Measurements from ENCODE around the gene MRAP.

MRAP gene

GRCh38 chr21:32336711-32337110 is 38.1 kb downstream of the MRAP start:
- Histone ChIP-seq H3K4me2 (ENCODE audit: low read depth, low read length) (no peak overlapping the region), H3K27me3 (replicated peaks; ENCODE audit: insufficient read depth, low read length) (no peaks in the 10 kb centered on the region), H2AFZ (ENCODE audit: low read length) (no peak overlapping the region), H3K4me3 (ENCODE audit: low read length) (no peak overlapping the region), H3K4me1 (ENCODE audit: low read length) (no peaks in the 10 kb centered on the region), H3K9me2 (replicated peaks; ENCODE audit: insufficient read depth, low read length) (no peaks in the 10 kb centered on the region), H4K20me1 (ENCODE audit: insufficient read depth, low read length) (no peaks in the 10 kb centered on the region), H3K79me2 (ENCODE audit: low read length) (no peaks in the 10 kb centered on the region), H3K27ac (ENCODE audit: low read length) (no peak overlapping the region), H3K36me3 (replicated peaks; ENCODE audit: insufficient read depth, low read length) (peaks cover 8% of the 10 kb centered on the region), H3K9ac (ENCODE audit: low read length) (no peak overlapping the region), H3F3A (ENCODE audit: insufficient read depth, low read length) (no peaks in the 10 kb centered on the region), H3K9me3 (replicated peaks; ENCODE audit: insufficient read depth, low read length) (no peaks in the 10 kb centered on the region)
- TF ChIP-seq EZH2 (optimal IDR thresholded peaks at IDR 0.05; ENCODE audit: low read depth, low read length) (no peak), EZH2phosphoT487 (IDR thresholded peaks at IDR 0.05; ENCODE audit: low read length) (no peak), CTCF (IDR thresholded peaks at IDR 0.05; ENCODE audit: low read length) (no peak)
- DNase-seq: no peak

GRCh38 chr21:32337206-32337605 is 38.6 kb downstream of the MRAP start:
- H3K9ac ChIP-seq (ENCODE audit: low read length): no peak overlapping the region
- no peak for TF ChIP-seq CTCF (IDR thresholded peaks at IDR 0.05; ENCODE audit: low read length)
- no peak for TF ChIP-seq EZH2 (optimal IDR thresholded peaks at IDR 0.05; ENCODE audit: low read depth, low read length)
- TF ChIP-seq EZH2phosphoT487 (IDR thresholded peaks at IDR 0.05; ENCODE audit: low read length): no peak
- H3K4me1 ChIP-seq (ENCODE audit: low read length): no peaks in the 10 kb centered on the region
- no peaks in the 10 kb centered on the region for H3K27me3 ChIP-seq (replicated peaks; ENCODE audit: insufficient read depth, low read length)
- H3K79me2 ChIP-seq (ENCODE audit: low read length): no peaks in the 10 kb centered on the region
- H4K20me1 ChIP-seq (ENCODE audit: insufficient read depth, low read length): no peaks in the 10 kb centered on the region
- H3K27ac ChIP-seq (ENCODE audit: low read length): no peak overlapping the region
- peaks cover 12% of the 10 kb centered on the region for H3K36me3 ChIP-seq (replicated peaks; ENCODE audit: insufficient read depth, low read length)
- H3K9me2 ChIP-seq (replicated peaks; ENCODE audit: insufficient read depth, low read length): no peaks in the 10 kb centered on the region
- no peaks in the 10 kb centered on the region for H3K9me3 ChIP-seq (replicated peaks; ENCODE audit: insufficient read depth, low read length)
- no peak for DNase-seq
- H3K4me2 ChIP-seq (ENCODE audit: low read depth, low read length): no peak overlapping the region
- H2AFZ ChIP-seq (ENCODE audit: low read length): no peak overlapping the region
- no peak overlapping the region for H3K4me3 ChIP-seq (ENCODE audit: low read length)
- no peaks in the 10 kb centered on the region for H3F3A ChIP-seq (ENCODE audit: insufficient read depth, low read length)

- H3K79me2 ChIP-seq (ENCODE audit: low read length): no peaks in the 10 kb centered on the region
- no peaks in the 10 kb centered on the region for H3K27me3 ChIP-seq (replicated peaks; ENCODE audit: insufficient read depth, low read length)
- DNase-seq: no peak
- H3K9me2 ChIP-seq (replicated peaks; ENCODE audit: insufficient read depth, low read length): no peaks in the 10 kb centered on the region
- no peaks in the 10 kb centered on the region for H3K4me1 ChIP-seq (ENCODE audit: low read length)
- no peak overlapping the region for H3K27ac ChIP-seq (ENCODE audit: low read length)
- no peak overlapping the region for H3K9ac ChIP-seq (ENCODE audit: low read length)
- no peaks in the 10 kb centered on the region for H3F3A ChIP-seq (ENCODE audit: insufficient read depth, low read length)
- no peak overlapping the region for H2AFZ ChIP-seq (ENCODE audit: low read length)
- H3K4me2 ChIP-seq (ENCODE audit: low read depth, low read length): no peak overlapping the region
- H3K4me3 ChIP-seq (ENCODE audit: low read length): no peak overlapping the region
- H3K9me3 ChIP-seq (replicated peaks; ENCODE audit: insufficient read depth, low read length): no peaks in the 10 kb centered on the region
- no peak for TF ChIP-seq EZH2phosphoT487 (IDR thresholded peaks at IDR 0.05; ENCODE audit: low read length)
- TF ChIP-seq EZH2 (optimal IDR thresholded peaks at IDR 0.05; ENCODE audit: low read depth, low read length): no peak
- TF ChIP-seq CTCF (IDR thresholded peaks at IDR 0.05; ENCODE audit: low read length): no peak
- H3K36me3 ChIP-seq (replicated peaks; ENCODE audit: insufficient read depth, low read length): peaks cover 13% of the 10 kb centered on the region
- no peaks in the 10 kb centered on the region for H4K20me1 ChIP-seq (ENCODE audit: insufficient read depth, low read length)
Observed at GRCh38 chr21:32338209-32338921, 39.7 kb downstream of the MRAP start.
